Pulmonary artery endothelial cell (primary cell): ENCODE measurements around the gene HOMER3. TPM values are rescaled to one million over a fixed set of nuclear protein-coding genes. Genes with fewer than 3 reads are reported as not detected.
"Not testable (repeated sequence)": the region's sequence is repeated elsewhere in the genome, so short reads cannot be mapped to it uniquely, and the experiment has no call there.

Experiments
- DNase-seq: peaks from one replicate; pipeline ENCODE4 v3.0.0-alpha.2; 2011; ENCODE audit warnings: low read depth, low spot score
- total RNA-seq: library from RNA; depleted of rRNA; stranded (reverse); fragments of >200 nt; gene quantifications from 2 replicates; pipeline ENCODE4 v1.2.3, GENCODE V29; 2014

HOMER3 gene
- total RNA-seq, 1 donor from 2014 or later, result 181 TPM

DNA sequence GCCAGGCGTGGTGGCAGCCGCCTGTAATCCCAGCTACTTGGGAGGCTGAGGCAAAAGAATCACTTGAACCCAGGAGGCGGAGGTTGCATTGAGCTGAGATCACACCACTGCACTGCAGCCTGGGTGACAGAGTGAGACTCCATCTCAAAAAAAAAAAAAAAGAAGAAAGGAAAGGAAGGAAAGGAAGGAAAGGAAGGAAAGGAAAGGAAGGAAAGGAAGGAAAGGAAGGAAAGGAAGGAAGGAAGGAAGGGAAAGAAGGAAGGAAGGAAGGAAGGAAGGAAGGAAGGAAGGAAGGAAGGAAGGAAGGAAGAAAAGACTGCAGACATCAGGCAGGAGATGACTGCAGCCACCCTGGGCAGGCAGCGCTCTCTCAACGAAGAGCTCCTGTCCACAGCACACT is 38.5 kb downstream of the HOMER3 start:
- not testable (repeated sequence) for DNase-seq

DNA sequence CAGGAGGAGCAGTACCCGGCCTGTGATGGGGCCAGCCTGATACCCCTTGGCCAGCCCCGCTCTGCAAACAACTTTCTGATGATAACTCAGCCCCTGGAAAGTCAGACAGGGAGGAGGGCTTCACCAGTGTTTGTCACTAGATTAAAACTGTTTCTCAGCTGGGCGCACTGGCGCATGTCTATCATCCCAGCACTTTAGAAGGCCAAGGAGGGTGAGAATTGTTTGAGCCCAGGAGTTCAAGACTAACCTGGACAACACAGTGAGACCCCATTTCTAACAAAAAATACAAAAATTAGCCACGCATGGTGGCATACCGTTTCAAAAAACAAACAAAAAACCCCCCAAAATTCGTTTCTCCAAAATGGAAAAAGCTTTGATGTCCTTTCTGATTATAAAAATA is 39.5 kb downstream of the HOMER3 start:
- no peak for DNase-seq

DNA sequence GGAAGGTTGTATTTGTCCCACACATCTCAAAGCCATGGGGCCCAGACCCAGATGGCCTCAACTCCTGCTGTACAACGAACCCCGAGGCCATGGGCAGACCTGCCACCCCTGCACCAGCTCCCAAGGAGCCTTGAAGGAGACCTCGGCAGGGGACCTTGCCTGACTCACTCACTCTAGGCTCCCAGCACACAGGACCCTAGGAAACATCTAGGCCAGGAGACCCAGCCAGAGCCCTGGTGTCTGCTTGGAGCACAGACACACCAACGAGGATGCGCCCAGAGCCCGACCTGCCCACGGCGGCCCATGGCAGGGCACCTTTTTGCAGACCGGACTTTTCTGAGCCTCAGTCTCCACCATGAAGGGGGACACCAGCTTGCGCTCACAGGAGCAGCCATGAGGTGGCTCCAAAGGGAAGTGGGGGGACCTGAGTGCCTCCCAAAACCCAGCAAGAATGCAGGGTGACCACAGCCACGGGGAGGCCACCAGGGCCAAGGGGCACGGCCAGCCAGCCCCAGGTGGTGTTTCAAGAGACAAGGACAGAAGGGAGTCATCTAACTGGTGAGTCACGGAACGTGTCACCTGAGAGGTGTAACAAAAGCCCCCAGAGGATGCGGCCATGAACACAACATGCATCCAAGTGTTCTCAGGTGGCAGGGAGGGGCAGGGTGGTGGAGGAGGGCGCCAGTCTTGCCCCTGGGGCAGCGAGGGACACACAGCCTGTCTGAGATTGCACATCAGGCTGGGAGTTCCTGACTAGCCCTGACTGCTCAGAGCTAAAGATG is 40.1 kb downstream of the HOMER3 start:
- no peak for DNase-seq

DNA sequence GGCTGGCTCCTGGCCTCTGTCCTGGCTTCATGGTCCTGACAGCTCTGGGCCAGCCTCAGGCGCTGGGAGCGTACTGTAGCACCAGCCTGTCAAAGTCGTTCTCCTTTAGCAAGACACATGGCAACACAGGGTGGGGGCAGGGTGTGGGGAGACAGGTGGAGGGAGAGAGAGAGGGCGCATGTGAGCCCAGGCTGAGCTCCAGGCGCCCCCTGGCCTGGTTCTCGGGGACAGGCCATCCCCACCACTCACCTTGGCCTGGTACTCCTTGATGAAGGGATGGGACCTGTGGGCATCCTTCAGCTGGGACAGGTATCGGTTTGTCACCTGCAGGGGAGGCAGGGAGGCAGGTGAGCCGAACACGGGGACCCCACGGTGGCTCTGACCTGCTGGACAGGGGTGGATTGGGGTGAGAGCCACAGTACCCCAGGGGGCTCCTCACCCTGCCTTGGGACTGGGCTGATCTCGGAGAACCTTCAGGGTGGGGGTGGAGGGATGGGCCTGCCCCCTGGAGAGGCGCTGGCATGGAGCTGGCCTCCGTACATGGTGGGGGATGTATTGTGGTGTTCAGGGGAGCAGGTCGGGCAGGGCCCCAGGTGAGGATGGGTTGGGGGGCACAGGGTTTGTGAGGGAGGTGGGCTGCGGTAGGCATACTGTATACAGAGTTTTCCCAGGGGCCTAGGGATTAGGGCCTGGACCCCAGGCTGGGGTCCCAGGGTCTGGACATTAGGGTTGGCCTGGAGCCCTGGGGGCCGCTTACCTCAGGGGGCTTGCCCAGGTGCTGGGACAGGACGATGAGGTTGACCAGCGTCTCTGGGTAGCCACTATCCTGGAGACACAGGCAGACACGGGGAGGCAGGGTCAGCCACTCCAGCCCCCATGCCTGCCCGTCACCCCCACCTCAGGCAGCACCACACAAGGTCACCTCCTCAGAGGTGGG is 41.1 kb downstream of the HOMER3 start:
- no peak for DNase-seq

DNA sequence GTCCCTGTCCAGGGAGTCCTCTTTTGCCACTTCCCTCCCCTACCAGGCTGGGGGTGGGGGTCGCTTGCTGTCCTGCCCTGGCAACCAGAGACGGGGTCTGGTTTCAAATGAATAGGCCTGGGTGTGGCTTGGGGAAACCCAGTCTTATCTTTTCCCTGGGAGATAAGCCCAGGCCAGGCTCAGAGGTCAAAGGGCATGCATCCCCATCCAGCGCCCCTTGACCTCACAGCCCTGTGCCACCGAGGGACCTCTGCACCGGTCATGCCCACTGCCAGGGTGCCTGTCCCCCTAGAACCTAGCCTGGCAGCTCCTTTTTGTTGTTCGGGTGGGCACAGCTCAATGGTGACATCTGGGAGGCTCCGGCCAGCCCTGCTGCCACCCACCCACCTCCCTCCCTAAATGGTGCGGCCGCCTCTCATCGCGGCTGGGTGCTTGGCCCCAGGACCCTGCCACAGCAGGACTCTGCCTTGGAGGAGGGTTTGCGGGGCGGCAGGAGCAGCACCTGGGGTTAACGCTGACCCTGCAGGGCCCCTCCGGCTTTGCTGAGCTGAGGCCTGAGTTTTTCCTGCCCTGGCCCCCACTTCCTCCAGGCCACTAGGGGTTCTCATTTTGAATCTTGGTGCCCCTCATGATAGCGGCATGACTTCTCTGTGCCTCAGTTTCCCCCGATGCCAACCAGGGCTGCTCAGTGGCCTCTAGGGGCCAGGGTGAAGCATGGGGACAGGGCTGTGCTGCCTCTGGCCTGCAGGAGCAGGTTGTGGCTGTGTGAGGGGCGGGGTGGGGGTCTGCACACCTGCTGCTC is 42.2 kb downstream of the HOMER3 start:
- no peak for DNase-seq

DNA sequence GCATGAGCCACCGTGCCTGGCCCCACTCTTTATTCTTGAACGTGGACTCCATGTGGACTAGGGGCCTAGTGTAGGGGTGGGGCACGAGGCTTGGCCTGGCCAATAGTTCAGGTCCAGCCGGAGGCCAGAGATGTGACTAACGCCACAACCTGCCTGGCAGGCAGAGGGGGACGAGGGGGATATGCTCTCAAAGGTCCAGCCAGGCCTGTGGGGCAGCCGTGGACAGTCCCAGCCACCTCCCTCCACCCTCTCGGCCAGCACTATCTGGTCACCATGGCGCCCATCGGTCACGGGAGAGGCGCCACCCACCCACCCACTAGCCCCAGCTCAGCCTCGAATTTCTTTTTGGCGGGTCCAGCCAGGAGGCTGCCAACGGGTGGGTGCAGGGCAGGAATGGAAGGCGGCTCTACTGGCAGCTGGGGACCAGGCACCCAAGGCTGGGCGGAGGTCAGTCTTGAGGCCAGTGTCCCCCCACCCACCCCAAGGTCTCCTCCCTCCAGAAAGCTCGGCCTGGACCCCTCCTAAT is 42.9 kb downstream of the HOMER3 start:
- DNase-seq, result no peak

DNA sequence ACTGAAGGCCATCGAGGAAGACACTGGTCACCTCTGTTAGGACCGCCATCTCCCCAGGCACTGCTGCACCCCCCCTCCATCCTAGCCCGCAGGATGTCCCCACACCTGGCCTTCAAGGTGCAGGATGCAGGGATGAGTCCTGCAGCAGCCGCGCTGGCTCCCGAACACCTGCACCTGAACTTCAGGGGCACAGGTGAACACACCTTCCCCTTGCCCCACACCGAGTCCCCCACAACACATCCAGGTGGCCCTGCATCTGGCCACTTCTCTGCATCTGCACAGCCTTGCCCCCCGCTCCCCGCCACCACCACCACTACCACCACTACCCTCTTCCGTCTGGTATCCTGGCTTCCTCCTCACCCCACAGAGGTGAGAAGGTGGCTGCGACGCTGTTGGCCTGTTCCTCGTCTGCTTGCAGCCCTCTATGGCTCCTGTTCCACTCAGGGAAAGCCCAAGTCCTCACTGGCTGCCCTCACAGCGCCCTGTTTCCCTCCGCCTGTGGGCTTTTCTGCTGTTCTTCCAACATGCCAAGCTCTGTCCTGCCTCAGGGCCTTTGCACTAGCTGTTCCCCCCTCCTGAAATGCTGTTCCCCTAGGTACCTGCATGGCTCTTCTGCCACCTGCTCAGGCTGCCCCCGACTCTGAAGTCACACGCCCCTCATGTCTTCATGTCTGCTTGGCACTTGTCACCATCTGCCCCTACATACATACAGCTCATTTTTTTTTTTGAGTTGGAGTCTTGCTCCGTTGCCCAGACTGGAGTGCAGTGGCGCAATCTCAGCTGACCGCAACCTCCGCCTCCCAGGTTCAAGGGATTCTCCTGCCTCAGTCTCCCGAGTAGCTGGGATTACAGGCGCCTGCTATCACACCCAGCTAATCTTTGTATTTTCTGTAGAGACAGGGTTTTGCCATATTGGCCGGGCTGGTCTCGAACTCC is 43.7 kb downstream of the HOMER3 start:
- no peak for DNase-seq

DNA sequence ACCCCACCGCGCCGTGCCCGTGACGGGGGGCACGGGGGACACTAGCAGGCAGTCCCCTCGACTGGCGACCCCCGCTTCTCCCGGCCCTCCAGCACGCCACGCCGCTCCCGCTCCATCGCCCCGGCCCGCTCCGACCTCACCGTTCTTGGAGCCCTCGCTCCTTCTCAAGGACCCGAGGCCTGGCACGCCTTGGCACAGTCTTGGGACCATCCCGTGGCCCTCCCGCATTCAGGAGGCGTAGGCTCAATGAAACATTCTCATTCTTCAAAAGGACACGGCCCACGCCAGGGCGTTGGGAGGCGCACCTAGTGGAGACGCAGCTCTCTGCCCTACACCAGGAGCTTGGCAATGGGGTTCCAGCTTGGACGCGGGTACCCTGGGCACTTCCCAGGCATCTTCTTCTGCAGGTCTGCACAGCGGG is 44.6 kb downstream of the HOMER3 start:
- DNase-seq, result no peak

DNA sequence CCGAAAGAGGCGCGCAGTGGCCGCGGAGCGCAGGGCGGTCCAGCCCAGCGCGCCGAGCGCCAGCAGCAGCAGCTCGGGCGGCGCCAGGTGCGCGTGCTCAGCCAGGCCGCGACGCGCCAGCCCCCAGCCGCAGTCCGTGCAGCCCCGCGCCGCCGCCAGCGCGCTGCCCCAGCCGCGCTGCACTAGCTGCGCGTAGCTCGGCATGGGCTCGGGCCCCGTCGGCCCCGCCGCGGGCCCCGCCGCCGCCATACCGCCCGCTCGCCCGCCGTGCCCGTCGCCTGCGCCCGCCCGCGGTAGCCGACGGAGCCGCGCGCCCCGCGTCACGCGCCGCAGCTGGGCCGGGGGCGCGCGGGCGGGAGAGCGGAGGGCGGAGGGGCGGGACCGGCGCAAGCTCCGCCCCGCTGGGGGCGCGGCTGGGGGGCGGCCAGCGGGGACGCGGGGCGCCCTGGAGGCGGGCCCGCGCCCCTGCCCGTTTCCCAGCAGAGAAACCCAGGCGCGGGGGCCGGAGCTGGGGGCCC is 45.1 kb downstream of the HOMER3 start, which contains the start of gene CERS1:
CERS1 (minus strand) TSS at position 335 of the 518 bp plus-strand sequence; CDS start at position 249, 86 bp downstream.
- no peak for DNase-seq

DNA sequence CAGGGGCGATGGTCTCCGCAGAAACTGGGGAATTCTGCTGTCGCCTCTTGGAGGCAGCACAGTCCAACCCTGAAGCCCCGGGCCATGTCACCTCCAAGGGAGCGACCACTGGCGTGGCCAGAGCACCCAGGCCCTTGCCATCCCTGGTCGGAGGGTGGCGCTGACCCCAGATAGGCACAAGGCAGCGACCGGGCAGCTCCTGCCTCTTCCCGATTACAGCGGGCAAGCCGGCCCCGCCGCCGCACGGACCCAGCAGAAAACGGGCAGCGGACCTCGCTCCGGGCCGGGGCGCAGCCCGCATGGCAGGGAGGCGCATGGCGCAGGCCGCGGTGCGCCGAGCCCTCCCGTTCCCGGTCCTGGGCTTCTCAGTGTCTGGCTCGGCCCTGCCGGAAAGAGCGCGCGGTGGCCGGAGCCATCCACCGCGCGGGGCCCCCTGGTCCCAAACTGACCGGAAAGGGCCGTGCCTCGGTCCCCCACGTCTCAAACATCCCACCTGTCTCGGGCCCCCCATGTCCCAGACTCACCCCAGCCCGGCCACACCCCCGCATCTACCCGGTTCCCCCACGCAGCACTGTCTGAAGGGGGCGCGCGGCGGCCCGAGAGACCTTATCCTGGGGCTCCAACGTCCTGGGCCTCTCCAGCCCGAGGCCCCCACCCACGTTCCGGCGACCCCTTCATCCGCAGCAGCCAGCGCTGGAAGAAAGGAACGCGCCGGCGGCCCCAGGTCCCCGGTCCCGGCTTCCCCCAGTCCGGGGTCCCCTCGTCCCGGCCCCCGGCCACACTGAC is 45.8 kb downstream of the HOMER3 start:
- DNase-seq, result no peak

DNA sequence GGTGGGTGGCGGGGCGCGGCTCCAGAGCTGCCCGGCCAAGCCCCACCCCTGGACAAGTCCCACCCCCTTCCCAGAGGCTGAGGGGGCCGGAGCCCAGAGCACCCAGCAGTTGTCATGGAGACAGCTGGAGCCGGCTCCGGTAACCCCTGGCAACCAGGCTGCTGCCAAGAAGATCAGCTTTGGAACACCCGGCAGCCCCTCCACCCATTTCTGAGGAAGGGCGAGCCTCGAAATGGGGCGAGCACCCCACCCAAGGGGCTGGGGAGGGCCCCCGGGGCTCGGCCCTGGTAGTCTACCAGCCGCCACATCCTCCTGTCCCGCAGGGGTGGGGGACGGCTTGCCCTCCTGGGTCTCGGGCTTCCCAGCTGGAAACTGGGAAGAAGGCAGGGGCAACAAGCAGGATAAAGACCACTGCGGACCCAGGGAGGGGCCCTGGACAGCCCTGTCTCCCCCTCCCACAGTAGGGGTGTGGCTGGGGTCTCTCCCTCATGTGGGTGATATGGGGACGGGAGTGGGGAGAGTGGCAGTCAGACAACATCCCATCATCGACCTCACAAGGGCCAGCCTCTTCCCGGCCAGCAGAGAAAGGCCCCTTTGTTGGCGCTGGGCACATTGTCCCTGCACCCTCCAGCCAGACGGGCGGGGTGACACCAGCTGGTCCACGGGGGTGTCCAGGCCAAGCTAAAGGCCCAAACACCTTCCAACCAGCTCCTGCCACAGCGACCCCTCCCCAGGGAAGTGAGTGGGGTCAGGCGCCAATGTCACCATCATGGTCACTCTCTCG is 46.6 kb downstream of the HOMER3 start:
- DNase-seq, result no peak

DNA sequence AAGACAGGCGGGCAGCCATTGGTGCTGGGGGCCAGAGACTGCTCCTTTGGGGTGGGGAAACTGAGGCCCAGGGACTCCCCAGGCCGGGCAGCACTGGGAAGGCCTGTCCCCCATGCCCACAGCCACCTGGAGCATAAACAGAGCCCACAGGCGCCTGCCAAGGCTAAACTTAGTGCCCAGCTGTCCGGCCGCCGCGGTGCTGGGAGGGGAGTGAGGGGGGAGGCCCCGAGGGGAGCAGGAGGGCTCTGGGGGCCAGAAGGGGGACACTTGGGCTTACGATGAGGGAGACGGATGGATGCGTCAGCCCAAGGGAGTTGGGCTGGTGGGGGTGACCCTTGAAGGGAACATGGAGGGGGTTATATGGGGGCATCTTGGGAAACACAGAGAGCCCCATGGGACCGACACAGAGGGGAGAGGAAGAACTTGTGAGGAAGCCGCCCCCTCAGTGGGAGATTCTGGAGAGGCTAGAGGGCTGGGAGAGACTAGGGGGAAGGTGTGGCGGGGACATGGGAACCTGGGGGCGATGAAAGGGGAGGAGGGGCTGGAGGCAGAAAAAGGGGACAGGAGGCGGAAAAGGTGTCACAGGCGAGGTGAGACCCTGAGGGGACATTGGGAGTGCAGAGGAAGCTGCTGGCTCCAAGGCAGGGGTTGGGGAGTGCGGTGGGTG is 47.3 kb downstream of the HOMER3 start:
- no peak for DNase-seq

DNA sequence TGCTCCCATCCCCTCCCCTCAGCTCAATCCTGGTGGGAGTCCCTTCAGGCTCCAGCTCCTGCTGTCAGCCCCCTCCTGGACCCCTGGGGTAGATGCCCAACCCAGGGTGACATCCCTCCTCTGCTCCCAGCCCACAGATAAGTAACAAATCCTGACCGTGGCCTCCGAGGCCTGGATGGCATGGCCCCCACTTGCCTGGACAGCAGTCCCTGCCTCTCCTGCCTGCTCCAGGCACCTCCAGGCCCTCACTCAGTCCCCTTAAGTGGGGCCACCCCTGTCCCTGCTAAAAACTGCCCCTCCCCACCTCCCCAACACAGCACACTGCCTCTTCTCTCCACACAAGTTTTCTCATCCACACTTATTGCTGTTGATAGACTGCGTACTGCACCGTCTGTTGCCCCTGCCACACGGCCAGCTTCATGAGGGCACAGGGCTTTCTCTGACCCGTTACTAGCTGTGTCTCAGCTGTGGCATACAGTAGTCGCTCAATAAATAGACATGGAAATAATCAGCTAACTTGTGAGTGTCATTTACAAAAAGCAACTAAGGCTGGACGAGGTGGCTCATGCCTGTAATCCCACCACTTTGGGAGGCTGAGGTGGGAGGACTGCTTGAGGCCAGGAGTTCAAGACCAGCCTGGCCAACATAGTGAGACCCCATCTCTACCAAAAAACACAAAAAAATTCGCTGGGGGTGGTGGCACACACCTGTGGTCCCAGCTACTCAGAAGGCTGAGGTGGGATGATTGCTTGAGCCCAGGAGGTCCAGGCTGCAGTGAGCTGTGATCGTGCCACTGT is 50.9 kb downstream of the HOMER3 start:
- DNase-seq, result no peak

DNA sequence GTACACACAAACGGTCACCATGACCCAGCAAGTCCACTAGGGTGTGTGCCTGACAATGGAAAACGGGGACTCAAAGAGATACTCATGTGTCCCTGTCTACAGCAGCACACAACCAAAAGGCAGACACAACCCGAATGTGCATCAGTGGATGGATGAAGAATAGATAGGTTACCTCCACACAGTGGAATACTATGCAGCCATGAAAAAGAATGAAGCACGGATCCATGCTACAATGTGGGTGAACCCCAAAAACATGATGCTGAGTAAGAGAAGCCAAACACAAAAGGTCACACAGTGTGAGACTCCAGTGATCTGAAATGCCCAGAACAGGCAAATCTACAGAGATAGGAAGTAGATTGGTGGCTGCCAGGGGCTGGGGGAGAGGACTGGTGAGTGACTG is 54.0 kb downstream of the HOMER3 start:
- no peak for DNase-seq

DNA sequence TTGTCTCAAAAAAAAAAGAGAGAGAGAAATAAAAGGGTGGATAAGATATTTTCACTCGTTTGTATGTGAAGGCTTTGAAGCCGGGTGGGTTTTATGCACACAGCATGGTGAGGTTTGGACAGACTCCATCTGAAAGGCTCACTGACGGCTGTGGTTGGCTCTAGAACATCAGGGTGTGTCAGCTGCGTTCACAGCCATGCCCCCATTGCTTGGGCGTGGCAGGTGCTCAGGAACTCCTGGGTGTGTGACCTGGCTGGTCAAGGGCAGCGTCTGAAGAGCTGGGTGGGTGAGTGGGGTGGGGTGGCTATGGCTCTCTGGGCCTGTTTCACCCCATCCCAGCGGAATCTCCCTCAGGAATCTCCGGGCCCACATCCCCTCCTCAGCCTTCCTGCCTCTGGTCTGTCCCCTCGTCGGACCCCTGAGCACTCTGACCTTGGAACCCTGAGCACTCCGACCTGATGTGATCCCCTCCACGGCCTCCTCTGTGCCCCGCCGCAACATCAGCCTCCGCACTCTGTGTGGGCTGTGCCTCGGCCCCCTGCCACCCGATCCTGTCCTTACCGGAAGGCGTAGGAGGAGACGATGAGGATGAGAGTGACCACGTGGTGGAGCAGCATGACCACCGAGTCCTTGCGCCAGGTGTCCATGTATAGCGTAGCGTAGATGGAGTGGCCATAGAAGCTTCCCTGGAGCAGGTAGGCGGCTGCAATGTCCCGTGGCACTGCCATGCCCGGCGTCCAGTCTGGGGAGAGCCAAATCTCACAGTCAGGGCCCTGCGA is 57.3 kb downstream of the HOMER3 start:
- DNase-seq, result no peak

DNA sequence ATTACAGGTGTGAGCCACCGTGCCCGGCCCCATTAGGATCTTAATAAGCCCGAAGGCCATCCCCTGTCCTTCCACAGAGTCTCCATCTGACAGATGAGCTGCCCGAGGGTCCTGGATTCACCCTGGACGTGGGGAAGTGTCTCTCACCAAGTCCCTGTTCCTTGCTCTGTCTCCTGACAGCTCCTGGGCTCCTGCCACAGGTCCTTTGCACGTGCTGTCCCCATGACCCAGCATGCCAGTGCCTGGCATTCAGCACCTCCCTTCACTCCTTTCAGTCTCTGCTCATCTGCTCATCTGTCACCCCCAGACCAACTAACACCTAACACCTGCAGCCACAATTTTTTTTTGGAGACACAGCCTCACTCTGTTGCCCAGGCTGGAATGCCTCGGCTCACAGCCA is 59.5 kb downstream of the HOMER3 start:
- DNase-seq, result no peak
